HG02852 (cell line): ENCODE data around the gene LDAH.
"Not testable (repeated sequence)": the region's sequence is repeated elsewhere in the genome, so short reads cannot be mapped to it uniquely, and the experiment has no call there.

Experiments used
- ATAC-seq: cut with Tn5 transposase; IDR thresholded peaks from one replicate; pipeline ENCODE4 v1.9.1; 2021; ENCODE audit warnings: mild to moderate bottlenecking, moderate library complexity; ENCODE audit not compliant: unreplicated experiment

Gene LDAH

DNA sequence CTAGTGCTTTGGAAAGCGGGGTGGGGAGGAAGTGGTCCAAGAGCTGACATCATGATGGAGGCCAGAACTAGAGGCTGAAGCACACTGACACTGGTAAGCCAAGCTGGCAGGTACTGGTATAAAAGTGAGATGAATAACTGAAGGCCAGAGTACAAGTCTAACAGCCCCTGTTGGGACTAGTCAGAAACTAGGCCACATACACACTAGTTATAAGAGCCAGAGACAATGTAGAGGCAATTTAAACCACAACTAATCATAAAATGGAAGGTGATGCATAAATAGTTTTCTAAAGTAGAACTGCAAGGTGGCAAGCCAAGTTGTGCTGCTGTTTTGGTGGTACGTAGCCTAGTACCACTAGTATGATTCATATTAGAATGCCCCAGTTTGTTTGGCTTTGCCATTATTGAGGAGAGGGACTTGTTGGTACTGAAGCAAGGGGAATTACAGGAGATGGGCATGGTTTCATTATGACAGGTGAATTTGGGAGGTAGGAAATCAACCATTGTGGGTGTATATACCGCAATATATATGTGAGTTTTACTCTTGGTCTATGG is 98.3 kb downstream of the LDAH start:
- no peak for ATAC-seq

GRCh38 chr2:20723543-20723942 is 99.4 kb downstream of the LDAH start:
- no peak for ATAC-seq

DNA sequence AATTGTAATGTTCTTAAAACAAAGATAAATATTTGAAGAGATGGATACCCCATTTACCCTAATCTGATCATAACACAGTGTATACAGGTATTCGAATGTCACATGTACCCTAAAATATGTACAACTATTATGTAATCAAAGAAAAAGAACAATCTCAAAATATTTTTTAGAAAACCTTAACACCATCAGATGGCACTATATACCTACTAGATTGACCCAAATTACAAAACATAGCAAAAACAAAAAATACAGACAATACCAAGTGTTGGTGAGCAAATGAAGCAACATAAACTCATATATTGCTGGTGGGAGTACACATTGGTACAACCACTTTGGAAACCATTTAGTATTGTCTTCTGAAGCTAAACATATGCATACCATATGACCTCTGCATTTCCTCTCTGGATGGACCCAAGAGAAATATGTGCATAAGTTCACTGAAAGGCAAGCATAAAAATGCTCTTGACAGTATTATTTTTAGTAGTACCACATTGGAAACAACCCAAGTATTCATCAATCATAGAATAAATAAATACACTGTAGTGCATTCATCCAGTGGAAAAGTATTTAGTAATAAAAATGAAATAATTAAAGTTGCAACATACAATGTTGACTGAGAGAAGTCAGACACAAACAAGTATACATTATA is 100.2 kb downstream of the LDAH start:
- ATAC-seq: no peak

DNA sequence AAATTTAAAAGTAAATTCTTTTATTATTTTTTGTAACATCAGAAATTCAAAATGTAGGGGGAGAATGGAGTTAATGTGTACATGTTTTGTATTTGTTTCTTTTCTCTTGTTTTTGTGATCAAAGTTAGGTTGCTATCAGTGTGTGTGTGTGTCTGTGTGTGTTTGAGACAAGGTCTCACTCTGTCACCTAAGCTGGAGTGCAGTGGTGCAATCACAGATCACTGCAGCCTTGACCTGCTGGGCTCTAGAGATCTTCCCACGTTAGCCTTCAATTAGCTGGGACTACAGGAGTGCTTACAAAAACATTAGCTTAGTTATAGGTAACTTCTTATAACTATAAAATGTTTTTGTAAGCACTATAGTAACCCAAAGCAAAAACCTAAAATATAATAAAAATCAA is 105.3 kb downstream of the LDAH start:
- no peak for ATAC-seq

GRCh38 chr2:20716164-20716563 is 106.7 kb downstream of the LDAH start:
- ATAC-seq: not testable (repeated sequence)

DNA sequence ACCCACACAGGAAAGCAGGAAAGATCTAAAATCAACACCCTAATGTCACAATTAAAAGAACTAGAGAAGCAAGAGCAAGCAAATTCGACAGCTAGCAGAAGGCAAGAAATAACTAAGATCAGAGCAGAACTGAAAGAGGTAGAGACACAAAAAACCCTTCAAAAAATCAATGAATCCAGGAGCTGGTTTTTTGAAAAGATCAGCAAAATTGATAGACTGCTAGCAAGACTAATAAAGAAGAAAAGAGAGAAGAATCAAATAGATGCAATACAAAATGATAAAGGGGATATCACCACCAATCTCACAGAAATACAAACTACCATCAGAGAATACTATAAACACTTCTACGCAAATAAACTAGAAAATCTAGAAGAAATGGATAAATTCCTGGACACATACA is 108.5 kb downstream of the LDAH start:
- ATAC-seq: not testable (repeated sequence)

DNA sequence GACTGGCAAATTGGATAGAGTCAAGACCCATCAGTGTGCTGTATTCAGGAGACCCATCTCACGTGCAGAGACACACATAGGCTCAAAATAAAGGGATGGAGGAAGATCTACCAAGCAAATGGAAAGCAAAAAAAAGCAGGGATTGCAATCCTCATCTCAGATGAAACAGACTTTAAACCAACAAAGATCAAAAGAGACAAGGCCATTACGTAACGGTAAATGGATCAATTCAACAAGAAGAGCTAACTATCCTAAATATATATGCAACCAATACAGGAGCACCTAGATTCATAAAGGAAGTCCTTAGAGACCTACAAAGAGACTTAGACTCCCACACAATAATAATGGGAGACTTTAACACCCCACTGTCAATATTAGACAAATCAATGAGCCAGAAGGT is 109.3 kb downstream of the LDAH start:
- ATAC-seq: not testable (repeated sequence)

DNA sequence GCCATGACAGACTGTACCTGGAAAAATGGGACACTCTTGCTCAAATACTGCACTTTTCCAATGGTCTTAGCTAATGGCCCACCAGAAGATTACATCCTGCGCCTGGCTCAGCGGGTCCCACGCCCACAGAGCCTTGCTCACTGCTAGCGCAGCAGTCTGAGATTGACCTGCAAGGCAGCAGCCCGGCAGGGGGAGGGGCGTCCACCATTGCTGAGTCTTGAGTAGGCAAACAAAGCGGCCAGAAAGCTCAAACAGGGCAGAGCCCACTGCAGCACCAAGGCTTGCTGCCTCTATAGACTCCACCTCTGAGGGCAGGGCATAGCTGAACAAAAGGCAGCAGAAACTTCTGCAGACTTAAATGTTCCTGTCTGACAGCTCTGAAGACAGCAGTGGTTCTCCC is 111.3 kb downstream of the LDAH start:
- ATAC-seq: not testable (repeated sequence)

GRCh38 chr2:20707601-20708000 is 115.3 kb downstream of the LDAH start:
- ATAC-seq: no peak

DNA sequence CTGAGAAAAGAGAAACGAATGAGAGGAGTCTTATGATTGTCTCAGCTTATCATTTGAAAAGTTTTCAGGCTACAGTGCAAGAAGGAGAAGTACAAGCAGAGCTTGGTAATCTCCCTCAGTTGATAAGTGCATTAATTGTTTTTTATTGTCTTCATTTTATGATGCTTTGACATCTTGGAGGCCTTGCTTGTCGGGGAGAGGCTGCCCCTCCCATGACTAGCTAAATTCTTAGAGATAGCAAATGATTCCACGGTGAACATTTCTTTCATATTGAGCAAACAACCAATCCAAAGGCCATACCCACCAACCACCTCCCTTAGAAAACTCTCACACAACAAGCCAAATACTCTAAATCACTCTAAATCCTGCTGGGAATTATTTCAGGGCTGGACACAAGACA is 116.1 kb downstream of the LDAH start:
- ATAC-seq: no peak

GRCh38 chr2:20706217-20706616 is 116.7 kb downstream of the LDAH start:
- no peak for ATAC-seq

GRCh38 chr2:20704886-20705285 is 118.0 kb downstream of the LDAH start:
- ATAC-seq: no peak

- ATAC-seq: no peak
These were observed 120.3 kb downstream of the LDAH start for GRCh38 chr2:20702563-20702962.

DNA sequence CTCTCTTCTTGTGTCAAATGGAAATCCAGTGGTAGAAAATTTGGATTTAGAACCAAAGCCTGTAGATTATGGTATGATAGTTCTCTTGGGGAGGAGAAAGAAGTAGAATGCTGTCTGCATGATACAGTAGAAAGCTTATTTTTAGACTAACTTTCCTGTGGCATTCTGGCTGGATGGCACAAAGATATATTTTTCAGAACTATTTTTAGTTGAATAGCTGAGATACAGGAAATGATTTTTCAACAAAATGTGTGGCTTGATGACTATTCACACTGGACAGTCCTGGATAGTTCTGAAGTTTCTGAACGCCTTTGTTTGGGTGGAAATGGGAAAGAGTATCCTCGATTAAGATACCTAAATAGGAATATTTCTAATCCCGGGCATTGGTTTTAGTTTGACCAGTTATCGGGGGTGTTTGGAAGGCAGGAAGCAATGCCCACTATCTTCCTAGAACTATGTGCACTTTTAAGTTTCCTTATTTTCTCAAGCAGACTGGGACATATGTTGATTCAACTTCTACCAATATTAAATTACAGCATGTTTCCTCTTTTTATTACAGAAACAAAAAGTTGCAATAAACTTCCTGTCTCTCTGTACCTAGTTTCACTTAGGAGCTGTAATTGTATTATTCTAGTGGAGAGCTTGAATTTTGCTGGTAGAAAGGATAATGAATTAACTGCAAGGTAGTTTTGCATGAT is 123.8 kb downstream of the LDAH start:
- ATAC-seq: no peak

- ATAC-seq: no peak
These were observed 125.5 kb downstream of the LDAH start for GRCh38 chr2:20697322-20697934.

DNA sequence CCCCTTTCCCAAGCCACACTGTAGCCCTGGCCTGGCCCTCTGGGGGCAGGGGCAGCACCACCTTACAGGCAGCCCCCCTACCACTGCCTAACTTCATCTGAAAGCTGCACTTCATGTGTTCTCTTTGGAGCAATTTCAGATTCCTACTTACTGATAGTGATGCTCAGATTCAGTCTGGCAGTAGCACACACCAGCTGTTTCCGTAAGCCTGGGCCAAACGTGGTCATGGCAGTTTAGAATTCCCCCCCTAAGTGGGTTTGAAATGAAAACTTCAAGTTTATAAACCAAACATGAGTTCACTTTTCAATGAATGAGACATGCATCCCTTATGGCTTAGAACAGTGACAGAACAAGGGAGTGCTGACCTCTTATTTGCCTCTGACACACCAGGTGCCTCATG is 126.5 kb downstream of the LDAH start:
- ATAC-seq: no peak

DNA sequence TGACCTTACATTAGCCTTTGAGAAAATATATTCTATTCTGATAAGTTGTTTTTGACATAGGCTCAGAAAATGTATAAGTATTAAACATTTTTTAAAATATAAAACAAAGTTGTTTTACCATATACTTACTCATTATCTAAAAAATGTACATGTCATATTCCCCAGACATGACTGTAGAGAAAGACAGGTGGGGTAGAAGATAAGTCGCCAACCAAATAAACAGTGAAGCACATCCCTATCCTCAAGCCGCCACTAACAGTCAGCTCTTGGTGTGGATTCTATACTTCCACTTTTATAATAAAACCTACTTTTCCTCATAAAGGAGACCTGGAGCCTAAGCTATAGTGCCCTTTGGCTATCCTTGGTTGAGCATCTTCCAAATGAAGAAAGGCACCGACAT is 129.6 kb downstream of the LDAH start:
- ATAC-seq: no peak

DNA sequence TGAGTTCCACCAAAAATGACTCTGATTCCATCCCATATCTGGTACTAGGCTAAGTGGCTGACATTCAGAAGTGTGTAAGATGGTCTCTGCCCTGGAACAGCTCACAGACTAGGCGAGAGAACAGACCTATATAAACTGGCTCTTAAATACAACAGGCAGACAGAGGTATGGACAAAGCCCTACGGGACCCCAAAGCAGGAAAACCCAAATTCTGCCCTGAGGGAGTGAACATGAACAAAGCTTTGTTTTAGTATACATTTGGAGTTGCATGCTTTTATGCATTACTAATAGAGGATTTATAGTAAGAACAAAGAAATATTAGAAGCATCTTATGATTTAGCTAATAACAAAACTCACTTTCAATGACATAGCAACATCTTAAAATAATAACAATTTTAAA is 130.8 kb downstream of the LDAH start:
- ATAC-seq: no peak

- ATAC-seq: no peak
These were observed 131.7 kb downstream of the LDAH start for GRCh38 chr2:20691076-20691734.

- ATAC-seq: no peak
These were observed 133.3 kb downstream of the LDAH start for GRCh38 chr2:20689428-20690264.
